Prostate gland (tissue), 2 donors: ENCODE data around the gene LDHA.
"Not testable (repeated sequence)": the region's sequence is repeated elsewhere in the genome, so short reads cannot be mapped to it uniquely, and the experiment has no call there.

ENCODE experiments used
- POLR2A ChIP-seq: fragments of 450-650 bp; IDR thresholded peaks from one replicate; pipeline ENCODE4 v1.6.1; 2016; ENCODE audit warnings: antibody characterized with exemption, mild to moderate bottlenecking
- POLR2AphosphoS5 ChIP-seq: sonication (generic); formaldehyde crosslinking; IDR thresholded peaks from one replicate; pipeline ENCODE4 v1.6.1; 2017; ENCODE audit warnings: antibody characterized with exemption
- TF ChIP-seq, protein P1 (sequence below), 4 experiments: fragments of 200-600 bp in 2 of 4; fragments of 450-650 bp in 2 of 4; sonication (generic) in 2 of 4; IDR thresholded peaks; 1 replicate in 3 of 4; 2 replicates in 1 of 4; pipeline ENCODE4 v1.5.1; 2016 to 2019; ENCODE audit warnings: antibody characterized with exemption in 4 of 4, mild to moderate bottlenecking in 2 of 4, moderate library complexity in 2 of 4

DNA sequence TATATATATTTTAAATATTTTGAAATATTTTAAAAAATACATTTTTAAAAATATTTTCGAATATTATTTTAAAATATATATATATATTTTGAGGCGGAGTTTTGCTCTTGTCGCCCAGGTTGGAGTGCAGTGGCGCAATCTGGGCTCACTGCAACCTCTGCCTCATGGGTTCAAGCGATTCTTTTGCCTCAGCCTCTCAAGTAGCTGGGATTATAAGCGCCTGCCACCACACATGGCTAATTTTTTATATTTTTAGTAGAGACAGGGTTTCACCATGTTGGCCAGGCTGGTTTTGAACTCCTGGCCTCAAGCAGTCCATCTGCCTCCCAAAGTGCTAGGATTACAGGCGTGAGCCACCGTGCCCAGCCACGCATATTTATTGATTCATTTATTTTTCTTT is 6.7 kb downstream of the LDHA start:
- TF ChIP-seq, protein P1, sequence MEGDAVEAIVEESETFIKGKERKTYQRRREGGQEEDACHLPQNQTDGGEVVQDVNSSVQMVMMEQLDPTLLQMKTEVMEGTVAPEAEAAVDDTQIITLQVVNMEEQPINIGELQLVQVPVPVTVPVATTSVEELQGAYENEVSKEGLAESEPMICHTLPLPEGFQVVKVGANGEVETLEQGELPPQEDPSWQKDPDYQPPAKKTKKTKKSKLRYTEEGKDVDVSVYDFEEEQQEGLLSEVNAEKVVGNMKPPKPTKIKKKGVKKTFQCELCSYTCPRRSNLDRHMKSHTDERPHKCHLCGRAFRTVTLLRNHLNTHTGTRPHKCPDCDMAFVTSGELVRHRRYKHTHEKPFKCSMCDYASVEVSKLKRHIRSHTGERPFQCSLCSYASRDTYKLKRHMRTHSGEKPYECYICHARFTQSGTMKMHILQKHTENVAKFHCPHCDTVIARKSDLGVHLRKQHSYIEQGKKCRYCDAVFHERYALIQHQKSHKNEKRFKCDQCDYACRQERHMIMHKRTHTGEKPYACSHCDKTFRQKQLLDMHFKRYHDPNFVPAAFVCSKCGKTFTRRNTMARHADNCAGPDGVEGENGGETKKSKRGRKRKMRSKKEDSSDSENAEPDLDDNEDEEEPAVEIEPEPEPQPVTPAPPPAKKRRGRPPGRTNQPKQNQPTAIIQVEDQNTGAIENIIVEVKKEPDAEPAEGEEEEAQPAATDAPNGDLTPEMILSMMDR (IDR thresholded peaks at IDR 0.05) = not testable (repeated sequence)
- TF ChIP-seq POLR2AphosphoS5, POLR2A: not testable (repeated sequence)
